Endothelial cell of umbilical vein (primary cell): Measurements from ENCODE around the gene RPGRIP1. TPM values are rescaled to one million over a fixed set of nuclear protein-coding genes. Genes with fewer than 3 reads are reported as not detected.
A peak's percentile ranks its signal among the peaks of the same experiment; 100 is the strongest.

ENCODE experiments used
- BruUV-seq: library from RNA; stranded (reverse); fragments of 400-500 nt; replicated peaks from 2 replicates; lab custom pipeline; 2021; lab: Mats Ljungman, UMichigan
- CTCF ChIA-PET: fragments of 300-600, 350-600 bp; sonication (Branson Sonifier 250); formaldehyde crosslinking; loops from one replicate; lab custom pipeline; 2021; ENCODE audit warnings: antibody characterized with exemption, inconsistent platforms; lab: Charles Lee
- POLR2A ChIA-PET: fragments of 300-600, 350-600 bp; sonication (Branson Sonifier 250); formaldehyde crosslinking; loops from one replicate; lab custom pipeline; 2021; ENCODE audit warnings: antibody characterized with exemption, inconsistent platforms; lab: Charles Lee
- DNase-seq: peaks from one replicate; pipeline ENCODE4 v3.0.0-alpha.2; 2011; ENCODE audit warnings: low read depth, low spot score
- FAIRE-seq: peaks from 2 replicates; lab custom pipeline; 2011; peaks lifted over from hg19 to GRCh38; lab: Jason Lieb, UNC
- H2AFZ ChIP-seq: 2 replicates; pipeline ENCODE4 v1.6.0; 2012; ENCODE audit warnings: low read depth, low read length, control low read depth, inconsistent platforms
- H3K27ac ChIP-seq: 2 replicates; pipeline ENCODE4 v1.5.1; 2011; ENCODE audit warnings: low read depth, mild to moderate bottlenecking, control low read depth, low read length, moderate library complexity; ENCODE audit not compliant: insufficient read depth
- H3K27me3 ChIP-seq, 2 experiments: 2 replicates each; pipeline versions ENCODE4 v1.6.0 to v1.6.1; 2011; ENCODE audit warnings: low read length in 2 of 2, mixed read lengths in 1 of 2; ENCODE audit not compliant: control insufficient read depth in 2 of 2, insufficient read depth in 2 of 2
- H3K36me3 ChIP-seq, 2 experiments: 2 replicates in 1 of 2; 3 replicates in 1 of 2; pipeline ENCODE4 v1.5.1; 2011; ENCODE audit warnings: low read length in 2 of 2, mild to moderate bottlenecking in 1 of 2, moderate library complexity in 1 of 2; ENCODE audit not compliant: control insufficient read depth in 2 of 2, insufficient read depth in 2 of 2; ENCODE audit errors: extremely low read depth in 1 of 2
- H3K4me1 ChIP-seq: 3 replicates; pipeline ENCODE4 v1.5.1; 2011; ENCODE audit warnings: mild to moderate bottlenecking, low read length; ENCODE audit not compliant: control insufficient read depth, insufficient read depth; ENCODE audit errors: extremely low read depth
- H3K4me2 ChIP-seq: 2 replicates; pipeline ENCODE4 v1.6.1; 2011; ENCODE audit warnings: low read length, control low read depth, mixed read lengths; ENCODE audit not compliant: insufficient read depth
- H3K4me3 ChIP-seq, 3 experiments: fragments of 200-600 bp in 1 of 3; sonication (generic), shearing (Covaris generic) in 1 of 3; replicated peaks in 1 of 3; 2 replicates each; pipeline ENCODE4 v1.5.1; 2011 to 2016; ENCODE audit warnings: control low read depth in 3 of 3, low read length in 3 of 3, mild to moderate bottlenecking in 2 of 3, inconsistent platforms in 1 of 3, low read depth in 1 of 3, moderate library complexity in 1 of 3; ENCODE audit not compliant: insufficient read depth in 1 of 3
- H3K79me2 ChIP-seq: 2 replicates; pipeline ENCODE4 v1.6.0; 2012; ENCODE audit warnings: low read length, inconsistent platforms; ENCODE audit not compliant: control insufficient read depth, insufficient read depth
- H3K9ac ChIP-seq: replicated peaks from 2 replicates; pipeline ENCODE3; 2011; ENCODE audit warnings: low read length, control low read depth; ENCODE audit not compliant: insufficient read depth; ENCODE audit errors: extremely low read depth
- H3K9me1 ChIP-seq: replicated peaks from 3 replicates; pipeline ENCODE4 v1.6.0; 2011; ENCODE audit warnings: mild to moderate bottlenecking, low read length; ENCODE audit not compliant: control insufficient read depth, insufficient read depth; ENCODE audit errors: extremely low read depth
- H3K9me3 ChIP-seq: replicated peaks from 2 replicates; pipeline ENCODE4 v1.5.1; 2012; ENCODE audit warnings: low read length, inconsistent platforms; ENCODE audit not compliant: control insufficient read depth, insufficient read depth
- H4K20me1 ChIP-seq: replicated peaks from 2 replicates; pipeline ENCODE3; 2011; ENCODE audit warnings: mild to moderate bottlenecking, low read length; ENCODE audit not compliant: control insufficient read depth, insufficient read depth; ENCODE audit errors: extremely low read depth
- EZH2 ChIP-seq: IDR thresholded peaks from 2 replicates; pipeline ENCODE4 v1.6.1; 2012; ENCODE audit warnings: borderline replicate concordance, low read depth, mild to moderate bottlenecking, moderate library complexity, low read length, inconsistent platforms; ENCODE audit not compliant: severe bottlenecking
- FOS ChIP-seq: IDR thresholded peaks from 2 replicates; pipeline ENCODE4 v1.6.1; 2011; ENCODE audit warnings: mild to moderate bottlenecking, low read length, moderate library complexity, borderline replicate concordance; ENCODE audit not compliant: insufficient read depth
- GATA2 ChIP-seq: IDR thresholded peaks from 2 replicates; pipeline ENCODE4 v1.7.0; 2011; ENCODE audit warnings: low read depth, mild to moderate bottlenecking, moderate library complexity, mixed read lengths, low read length; ENCODE audit not compliant: insufficient read length, insufficient read depth
- JUN ChIP-seq: IDR thresholded peaks from 2 replicates; pipeline ENCODE4 v1.6.1; 2011; ENCODE audit warnings: borderline replicate concordance, low read depth; ENCODE audit not compliant: insufficient read length, insufficient read depth
- MYC ChIP-seq: IDR thresholded peaks from one replicate; pipeline ENCODE4 v1.6.1; 2011; ENCODE audit warnings: mild to moderate bottlenecking, low read depth, low read length
- POLR2A ChIP-seq: IDR thresholded peaks from 2 replicates; pipeline ENCODE4 v1.6.1; 2012; ENCODE audit warnings: low read depth, mild to moderate bottlenecking, control low read depth, low read length
- POLR2AphosphoS5 ChIP-seq: IDR thresholded peaks from 2 replicates; pipeline ENCODE4 v1.6.1; 2012; ENCODE audit warnings: low read depth, mild to moderate bottlenecking, control low read depth, low read length, moderate library complexity; ENCODE audit not compliant: insufficient read depth
- dilution Hi-C: fragments of 300-500 bp; cut with MboI; formaldehyde crosslinking; loops from one replicate; pipeline ENCODE4 v1.15.0; 2019; ENCODE audit warnings: low sequenced_read_pairs; ENCODE audit not compliant: extremely low pct_ligation_motif_present
- intact Hi-C: fragments of 100-400 bp; cut with micrococcal nuclease; formaldehyde crosslinking; loops from one replicate; pipeline ENCODE4 v1.10.0; 2022
- polyA plus RNA-seq, 4 experiments: library from polyadenylated mRNA; depleted of rRNA in 3 of 4; stranded (reverse) in 3 of 4; unstranded in 1 of 4; fragments of >200 nt; gene quantifications; 2 replicates each; pipeline versions ENCODE4 v1.2.1 to v1.2.3, GENCODE V29; 2011 to 2012; ENCODE audit warnings: missing spikeins in 1 of 4
- total RNA-seq: library from RNA; stranded (reverse); gene quantifications from 2 replicates; pipeline ENCODE4 v1.2.3, GENCODE V29; 2021
- TF ChIP-seq, protein P1 (sequence below), 2 donors: IDR thresholded peaks; 1 replicate in 1 of 2; 2 replicates in 1 of 2; pipeline ENCODE4 v1.5.1; 2011; ENCODE audit warnings: low read length in 2 of 2, mild to moderate bottlenecking in 2 of 2, moderate library complexity in 2 of 2, control low read depth in 1 of 2, inconsistent platforms in 1 of 2, low read depth in 1 of 2; ENCODE audit not compliant: insufficient read depth in 1 of 2; ENCODE audit errors: extremely low read depth in 1 of 2
- TF ChIP-seq, protein P2 (sequence below): IDR thresholded peaks from 2 replicates; pipeline ENCODE4 v1.6.1; 2011; ENCODE audit not compliant: insufficient read depth, insufficient read length

Gene RPGRIP1
- total and polyA plus RNA-seq, 2 donors (not counting 3 experiments of a cell fraction or from before 2014, with no cell fraction given): not detected

DNA sequence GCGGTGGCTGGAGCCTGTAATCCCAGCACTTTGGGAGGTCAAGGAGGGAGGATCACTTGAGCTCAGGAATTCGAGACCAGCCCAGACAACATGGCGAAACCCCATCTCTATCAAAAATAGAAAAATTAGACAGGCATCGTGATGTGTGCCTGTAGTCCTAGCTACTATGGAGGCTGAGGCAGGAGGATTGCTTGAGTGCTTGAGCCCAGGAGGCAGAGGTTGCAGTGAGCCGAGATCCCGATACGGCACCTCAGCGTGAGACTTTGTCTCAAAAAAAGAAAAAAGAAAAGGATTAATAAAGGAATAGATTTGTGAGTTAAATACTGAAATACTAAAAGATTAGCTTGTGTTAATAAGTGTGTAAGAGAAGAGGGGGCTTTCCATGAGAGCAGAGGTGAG is 29.4 kb downstream of the RPGRIP1 start:
- no peak overlapping the region for H3K27ac ChIP-seq
- no peaks in the 10 kb centered on the region for H3K79me2 ChIP-seq
- ChIA-PET CTCF (interaction anchor here (1.3 kb wide), 1 partner anchor 21 kb away, joined by 3 read pairs; no protein-coding TSS in a partner anchor), POLR2A (no interaction called here)
- no peaks in the 10 kb centered on the region for H3K36me3 ChIP-seq
- FAIRE-seq: no peak
- H3K4me1 ChIP-seq: no peaks in the 10 kb centered on the region
- no TSS peak for BruUV-seq
- peak overlapping the region; percentile 73 for H2AFZ ChIP-seq
- H3K4me2 ChIP-seq: peak overlapping the region; percentile 63
- H3K4me3 ChIP-seq: peak overlapping the region in 1 of 3 experiments; percentile 20
- DNase-seq: no peak
- H3K9me1 ChIP-seq: no peaks in the 10 kb centered on the region
- no peak overlapping the region for H3K9ac ChIP-seq
- intact Hi-C loops (no loop called here), dilution Hi-C loops (no loop called here)
- TF ChIP-seq GATA2: no peak
- TF ChIP-seq FOS: no peak
- H4K20me1 ChIP-seq: no peaks in the 10 kb centered on the region
- H3K9me3 ChIP-seq: no peaks in the 10 kb centered on the region
- peaks cover 6% of the 10 kb centered on the region in 2 experiments for H3K27me3 ChIP-seq

DNA sequence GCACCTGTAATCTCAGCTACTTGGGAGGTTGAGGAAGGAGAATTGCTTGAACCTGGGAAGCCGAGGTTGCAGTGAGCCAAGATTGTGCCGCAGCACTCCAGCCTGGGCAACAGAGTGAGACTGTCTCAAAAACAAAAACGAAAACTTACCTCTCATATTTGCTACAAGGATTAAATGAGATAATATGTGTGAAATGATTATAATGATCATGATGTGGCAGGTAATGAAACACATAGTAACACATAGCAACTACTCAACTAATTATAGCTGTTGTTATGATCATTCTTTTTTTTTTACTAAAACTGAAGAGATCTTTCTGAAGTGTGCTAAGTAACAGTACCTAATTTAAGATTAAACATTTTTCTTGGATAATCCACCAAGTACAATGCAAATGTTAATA is 30.1 kb downstream of the RPGRIP1 start:
- no peaks in the 10 kb centered on the region for H3K79me2 ChIP-seq
- no TSS peak for BruUV-seq
- no peaks in the 10 kb centered on the region for H3K36me3 ChIP-seq
- intact Hi-C loops (no loop called here), dilution Hi-C loops (no loop called here)
- H3K27ac ChIP-seq: no peak overlapping the region
- peaks cover 6% of the 10 kb centered on the region in 2 experiments for H3K27me3 ChIP-seq
- H3K9ac ChIP-seq: no peak overlapping the region
- POLR2A ChIA-PET: no interaction called here
- H3K4me2 ChIP-seq: no peak overlapping the region
- H3K4me3 ChIP-seq: no peak overlapping the region
- H3K4me1 ChIP-seq: no peaks in the 10 kb centered on the region
- H3K9me3 ChIP-seq: no peaks in the 10 kb centered on the region
- FAIRE-seq (no peak), DNase-seq (no peak)
- no peaks in the 10 kb centered on the region for H4K20me1 ChIP-seq
- no peak for TF ChIP-seq JUN
- TF ChIP-seq POLR2A: no peak
- TF ChIP-seq, protein P1, sequence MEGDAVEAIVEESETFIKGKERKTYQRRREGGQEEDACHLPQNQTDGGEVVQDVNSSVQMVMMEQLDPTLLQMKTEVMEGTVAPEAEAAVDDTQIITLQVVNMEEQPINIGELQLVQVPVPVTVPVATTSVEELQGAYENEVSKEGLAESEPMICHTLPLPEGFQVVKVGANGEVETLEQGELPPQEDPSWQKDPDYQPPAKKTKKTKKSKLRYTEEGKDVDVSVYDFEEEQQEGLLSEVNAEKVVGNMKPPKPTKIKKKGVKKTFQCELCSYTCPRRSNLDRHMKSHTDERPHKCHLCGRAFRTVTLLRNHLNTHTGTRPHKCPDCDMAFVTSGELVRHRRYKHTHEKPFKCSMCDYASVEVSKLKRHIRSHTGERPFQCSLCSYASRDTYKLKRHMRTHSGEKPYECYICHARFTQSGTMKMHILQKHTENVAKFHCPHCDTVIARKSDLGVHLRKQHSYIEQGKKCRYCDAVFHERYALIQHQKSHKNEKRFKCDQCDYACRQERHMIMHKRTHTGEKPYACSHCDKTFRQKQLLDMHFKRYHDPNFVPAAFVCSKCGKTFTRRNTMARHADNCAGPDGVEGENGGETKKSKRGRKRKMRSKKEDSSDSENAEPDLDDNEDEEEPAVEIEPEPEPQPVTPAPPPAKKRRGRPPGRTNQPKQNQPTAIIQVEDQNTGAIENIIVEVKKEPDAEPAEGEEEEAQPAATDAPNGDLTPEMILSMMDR (IDR thresholded peaks at IDR 0.05; ENCODE audit: extremely low read depth in 1 of 2, insufficient read depth in 1 of 2, low read depth in 1 of 2, low read length in 2 of 2): no peak
- TF ChIP-seq, protein P2, sequence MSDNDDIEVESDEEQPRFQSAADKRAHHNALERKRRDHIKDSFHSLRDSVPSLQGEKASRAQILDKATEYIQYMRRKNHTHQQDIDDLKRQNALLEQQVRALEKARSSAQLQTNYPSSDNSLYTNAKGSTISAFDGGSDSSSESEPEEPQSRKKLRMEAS: no peak
- TF ChIP-seq GATA2: no peak
- no peak for TF ChIP-seq FOS
- TF ChIP-seq POLR2AphosphoS5: no peak
- no peak for TF ChIP-seq EZH2
- no peak for TF ChIP-seq MYC
- no peak overlapping the region for H2AFZ ChIP-seq
- H3K9me1 ChIP-seq: no peaks in the 10 kb centered on the region
- CTCF ChIA-PET: no interaction called here
